ENCODE results near the gene S100A3. TPM values are rescaled to one million over a fixed set of nuclear protein-coding genes. Genes with fewer than 3 reads are reported as not detected.
A peak's percentile ranks its signal among the peaks of the same experiment; 100 is the strongest.

S100A3 gene
- total and polyA plus RNA-seq, 2 of the 13 experiments (the other 11 are each of a cell fraction or from before 2014, with no cell fraction given): 2.5 to 4.5 TPM

GRCh38 chr1:153533689-153534201 lies 15.3 kb downstream of the S100A3 start:
- H3K36me3 ChIP-seq (replicated peaks in 1 of 2; ENCODE audit: control insufficient read depth in 1 of 2, insufficient read depth in 2 of 2, low read length in 2 of 2): no peaks in the 10 kb centered on the region
- WGBS (ENCODE audit: low lambda C conversion rate): 14% methylated on average over 8 of the region's 13 CpGs
- POLR2A ChIA-PET: interaction anchor here (1.4 to 6.6 kb wide), 5 partner anchors 10 to 100 kb away, joined by 3 to 49 read pairs (median 16); partner anchors contain the start of genes CHTOP, S100A16 and S100A2
- no peak overlapping the region for H2AFZ ChIP-seq (ENCODE audit: low read length)
- peak; percentile 3; the same call in 2 of the 3 replicates for ATAC-seq
- DNase-seq (ENCODE audit: low spot score): peak; percentile 39
- H3K4me1 ChIP-seq (ENCODE audit: insufficient read depth, low read length): peaks cover 66% of the 10 kb centered on the region
- H3K27me3 ChIP-seq (ENCODE audit: control insufficient read depth in 1 of 2, insufficient read depth in 2 of 2, low read length in 2 of 2): no peaks in the 10 kb centered on the region; a peak in 1 of 5 replicates
- TSS peak; percentile 33 for BruUV-seq (replicated peaks)
- H3K27ac ChIP-seq (ENCODE audit: extremely low read length, insufficient read depth, low read length): no peak overlapping the region
- peak overlapping the region; percentile 83 for H3K4me2 ChIP-seq (ENCODE audit: low read depth, low read length)
- no peaks in the 10 kb centered on the region for H3K9me3 ChIP-seq (ENCODE audit: low read length)
- CTCF ChIA-PET (ENCODE audit: low intra/inter-chr PET ratio, low total read pairs): interaction anchor here (1.3 to 2.8 kb wide), 4 partner anchors 23 to 94 kb away, joined by 5 to 42 read pairs (median 6); partner anchors contain the start of gene S100A13
- intact Hi-C loops (cut with micrococcal nuclease; ENCODE audit: unreplicated experiment): loop anchor here (1.0 kb wide), 1 partner anchor 35 kb away; no protein-coding TSS in a partner anchor
- in situ Hi-C loops (cut with HindIII; ENCODE audit: extremely low pct_ligation_motif_present, low pct_unique_long_range_greater_than_20kb): loop anchor here (5.0 kb wide), 1 partner anchor 34 kb away; the partner anchor contains the start of gene S100A2
- H3K79me2 ChIP-seq (ENCODE audit: insufficient read depth, low read length): no peaks in the 10 kb centered on the region
- peak overlapping the region; percentile 39 to 64 (median 41); a peak in 4 of 6 replicates for H3K4me3 ChIP-seq (replicated peaks in 1 of 3; ENCODE audit: insufficient read depth in 1 of 3, low read depth in 2 of 3, low read length in 3 of 3)
- peak overlapping the region; percentile 28 for H3K9ac ChIP-seq (ENCODE audit: insufficient read depth, low read depth, low read length)
- no peaks in the 10 kb centered on the region for H4K20me1 ChIP-seq (ENCODE audit: insufficient read depth, low read length)
- no peak for FAIRE-seq
- no peak for TF ChIP-seq ZNF510 (CRISPR knock-in tag; IDR thresholded peaks at IDR 0.05; ENCODE audit: low read depth)
- TF ChIP-seq ZNF253 (CRISPR knock-in tag; IDR thresholded peaks at IDR 0.05; ENCODE audit: borderline replicate concordance): no peak
- TF ChIP-seq NR1H2 (CRISPR knock-in tag; IDR thresholded peaks at IDR 0.05; ENCODE audit: borderline replicate concordance, low read depth): no peak
- TF ChIP-seq ZSCAN5A (CRISPR knock-in tag; IDR thresholded peaks at IDR 0.05; ENCODE audit: borderline replicate concordance): no peak
- 0 out of 2 replicates have a peak, but pooled peaks have one; percentile 6 for TF ChIP-seq HMG20A (CRISPR knock-in tag; IDR thresholded peaks at IDR 0.05; ENCODE audit: borderline replicate concordance)
- no peak for TF ChIP-seq FOXO1 (CRISPR knock-in tag; IDR thresholded peaks at IDR 0.05)
- TF ChIP-seq ATF3 (CRISPR knock-in tag; IDR thresholded peaks at IDR 0.05): 0 out of 2 replicates have a peak, but pooled peaks have one; percentile 20
- TF ChIP-seq PRMT3 (CRISPR knock-in tag; IDR thresholded peaks at IDR 0.05; ENCODE audit: borderline replicate concordance, low read depth): no peak
- TF ChIP-seq GMEB1 (CRISPR knock-in tag; IDR thresholded peaks at IDR 0.05; ENCODE audit: borderline replicate concordance): no peak
- no peak for TF ChIP-seq ZNF256 (CRISPR knock-in tag; conservative IDR thresholded peaks at IDR 0.05)
- no peak for TF ChIP-seq TOPORS (CRISPR knock-in tag; IDR thresholded peaks at IDR 0.05)
- TF ChIP-seq FOXA3 (CRISPR knock-in tag; IDR thresholded peaks at IDR 0.05): no peak
- peak; percentile 83 for TF ChIP-seq FOSL2 (CRISPR knock-in tag; IDR thresholded peaks at IDR 0.05)
- 0 out of 2 replicates have a peak, but pooled peaks have one; percentile 26 for TF ChIP-seq ZFX (CRISPR knock-in tag; IDR thresholded peaks at IDR 0.05; ENCODE audit: low read depth)
- peak; percentile 39 for TF ChIP-seq AGO2 (optimal IDR thresholded peaks at IDR 0.05; ENCODE audit: low read depth, low read length)
- TF ChIP-seq TP53 (CRISPR knock-in tag; conservative IDR thresholded peaks at IDR 0.05): no peak
- TF ChIP-seq ZNF879 (CRISPR knock-in tag; IDR thresholded peaks at IDR 0.05): no peak
- no peak for TF ChIP-seq STAT6 (CRISPR knock-in tag; IDR thresholded peaks at IDR 0.05; ENCODE audit: borderline replicate concordance)

Measured in HepG2 (cell line).